Measurements from ENCODE around the gene LMBRD2.

- TF ChIP-seq EZH2 (IDR thresholded peaks at IDR 0.05; ENCODE audit: borderline replicate concordance, low read depth, low read length, poor library complexity, severe bottlenecking), result no peak
- TF ChIP-seq CTCF (conservative IDR thresholded peaks at IDR 0.05; ENCODE audit: low read depth, low read length), result no peak
These were observed 82.9 kb downstream of the LMBRD2 start for GRCh38 chr5:36068751-36069281.
